T-helper 1 cell treated with Interleukin-12 subunit alpha and Interleukin-12 subunit beta and Interleukin-4 antibody, amounts not matched to agents 30 μg/mL and 1 μg/mL, for 36 hours (primary cell): ENCODE measurements around the gene CYP4B1.
"Not testable (repeated sequence)": the region's sequence is repeated elsewhere in the genome, so short reads cannot be mapped to it uniquely, and the experiment has no call there.

Experiments used
- H3K27ac Mint-ChIP-seq: one replicate; pipeline ENCODE4 v1.8.0; 2021; ENCODE audit warnings: mild to moderate bottlenecking, mixed read lengths
- H3K27me3 Mint-ChIP-seq: one replicate; pipeline ENCODE4 v1.8.0; 2021; ENCODE audit warnings: low read depth, mixed read lengths
- H3K36me3 Mint-ChIP-seq: one replicate; pipeline ENCODE4 v1.8.0; 2021; ENCODE audit warnings: low read depth, mixed read lengths
- H3K4me1 Mint-ChIP-seq: one replicate; pipeline ENCODE4 v1.8.0; 2021; ENCODE audit warnings: low read depth, mixed read lengths
- H3K4me3 Mint-ChIP-seq: one replicate; pipeline ENCODE4 v1.8.0; 2021; ENCODE audit warnings: mild to moderate bottlenecking, moderate library complexity, mixed read lengths
- H3K9me3 Mint-ChIP-seq: one replicate; pipeline ENCODE4 v1.8.0; 2021; ENCODE audit warnings: mixed read lengths

CYP4B1 gene

DNA sequence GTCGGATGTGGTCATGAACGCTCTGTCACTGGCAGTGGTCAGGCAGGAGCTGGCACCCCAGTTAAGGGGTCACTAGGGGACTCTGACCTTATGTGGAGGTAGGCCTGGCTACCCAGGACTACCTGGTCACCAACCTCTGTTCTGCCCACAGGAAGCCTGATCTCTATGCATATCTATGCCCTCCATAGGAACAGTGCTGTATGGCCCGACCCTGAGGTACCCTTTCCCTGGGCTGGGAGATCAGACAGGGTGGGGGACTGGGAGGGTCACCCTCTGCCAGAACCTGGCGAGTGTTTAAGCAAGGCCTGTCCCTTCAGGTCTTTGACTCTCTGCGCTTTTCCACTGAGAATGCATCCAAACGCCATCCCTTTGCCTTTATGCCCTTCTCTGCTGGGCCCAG is 19.0 kb downstream of the CYP4B1 start:
- Mint-ChIP-seq H3K27me3 (no peaks in the 10 kb centered on the region), H3K9me3 (no peaks in the 10 kb centered on the region), H3K27ac (no peak overlapping the region), H3K36me3 (no peaks in the 10 kb centered on the region), H3K4me3 (no peak overlapping the region), H3K4me1 (no peaks in the 10 kb centered on the region)

DNA sequence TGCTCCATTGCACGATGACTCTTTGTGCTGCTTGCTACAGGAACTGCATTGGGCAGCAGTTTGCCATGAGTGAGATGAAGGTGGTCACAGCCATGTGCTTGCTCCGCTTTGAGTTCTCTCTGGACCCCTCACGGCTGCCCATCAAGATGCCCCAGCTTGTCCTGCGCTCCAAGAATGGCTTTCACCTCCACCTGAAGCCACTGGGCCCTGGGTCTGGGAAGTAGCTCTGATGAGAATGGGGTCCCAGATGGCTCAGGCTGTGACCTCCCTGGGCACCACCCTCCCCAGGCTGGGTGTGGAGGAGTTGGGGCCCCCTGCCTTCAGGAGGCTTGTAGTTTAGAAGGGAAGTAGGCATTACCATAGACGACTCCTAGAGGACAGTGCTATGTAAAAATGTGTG is 19.7 kb downstream of the CYP4B1 start:
- H3K36me3 Mint-ChIP-seq, result no peaks in the 10 kb centered on the region
- no peak overlapping the region for H3K27ac Mint-ChIP-seq
- H3K4me1 Mint-ChIP-seq, result no peaks in the 10 kb centered on the region
- H3K9me3 Mint-ChIP-seq, result no peaks in the 10 kb centered on the region
- H3K4me3 Mint-ChIP-seq, result no peak overlapping the region
- H3K27me3 Mint-ChIP-seq, result no peaks in the 10 kb centered on the region

DNA sequence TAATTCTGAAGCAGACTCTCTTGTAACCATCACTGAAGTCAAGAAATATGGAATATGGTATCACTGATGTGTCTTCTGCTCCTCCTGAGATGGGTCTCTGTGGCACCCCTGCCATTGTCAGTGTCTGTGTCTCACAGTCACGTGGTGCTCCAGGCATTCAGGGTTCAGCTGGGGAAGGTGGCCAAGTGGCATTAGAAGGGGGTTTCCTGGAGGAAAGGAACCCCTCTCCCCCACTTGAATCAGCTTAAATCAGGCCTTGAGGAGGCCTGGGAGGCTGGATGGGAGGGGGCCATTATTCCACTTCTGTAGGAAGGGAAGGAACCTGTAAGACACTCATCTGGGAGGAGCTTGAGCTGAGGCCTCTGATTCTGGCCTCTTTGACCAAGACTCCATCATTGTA is 20.5 kb downstream of the CYP4B1 start:
- H3K4me3 Mint-ChIP-seq, result no peak overlapping the region
- no peak overlapping the region for H3K27ac Mint-ChIP-seq
- H3K4me1 Mint-ChIP-seq, result no peaks in the 10 kb centered on the region
- H3K36me3 Mint-ChIP-seq, result no peaks in the 10 kb centered on the region
- H3K27me3 Mint-ChIP-seq, result no peaks in the 10 kb centered on the region
- H3K9me3 Mint-ChIP-seq, result no peaks in the 10 kb centered on the region

DNA sequence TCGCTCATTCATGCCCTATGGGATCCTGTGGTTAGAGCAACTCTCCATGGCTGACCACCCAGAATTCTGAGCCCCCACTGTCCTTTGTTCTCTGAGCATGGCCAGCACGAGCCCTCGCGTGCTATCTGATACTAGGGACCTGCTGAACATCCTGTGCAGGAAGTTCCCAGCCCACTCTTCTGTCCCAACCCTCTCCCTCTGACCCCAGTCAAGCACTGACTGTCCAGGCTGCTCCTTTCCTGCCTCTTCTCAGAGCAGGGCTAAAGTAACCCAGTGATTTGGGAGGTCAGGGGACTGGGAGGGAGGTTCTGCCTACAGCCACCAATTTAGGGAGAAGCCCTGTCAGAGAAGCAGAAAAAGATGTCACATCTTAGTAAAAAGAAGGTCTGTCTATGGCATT is 21.2 kb downstream of the CYP4B1 start:
- Mint-ChIP-seq H3K4me3 (no peak overlapping the region), H3K27me3 (no peaks in the 10 kb centered on the region), H3K9me3 (no peaks in the 10 kb centered on the region), H3K36me3 (no peaks in the 10 kb centered on the region), H3K4me1 (no peaks in the 10 kb centered on the region), H3K27ac (no peak overlapping the region)

DNA sequence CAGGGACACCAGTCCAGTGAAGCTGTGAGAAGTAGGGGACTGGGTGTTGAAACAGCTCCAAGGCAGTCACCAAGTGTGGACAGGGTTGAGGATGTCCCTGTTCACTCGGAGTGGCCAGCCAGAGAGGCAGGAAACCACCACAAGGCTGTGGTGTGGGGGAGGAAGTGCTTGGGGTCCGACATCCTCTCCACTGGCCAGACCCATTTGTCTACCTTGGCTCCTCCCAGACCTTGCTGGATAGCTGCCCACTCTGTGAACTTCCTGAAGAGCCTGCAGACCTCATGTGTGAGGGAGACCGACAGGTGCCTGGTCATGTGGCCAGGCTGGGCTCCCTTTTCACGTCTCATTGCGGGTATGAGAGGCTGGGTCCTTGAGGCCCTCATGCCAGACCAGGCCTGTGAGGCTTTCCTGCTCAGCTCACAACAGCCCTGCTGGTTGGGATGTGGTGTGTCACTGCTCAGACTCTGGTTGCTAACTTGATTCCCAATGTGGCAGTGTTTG is 21.8 kb downstream of the CYP4B1 start:
- H3K4me3 Mint-ChIP-seq, result no peak overlapping the region

DNA sequence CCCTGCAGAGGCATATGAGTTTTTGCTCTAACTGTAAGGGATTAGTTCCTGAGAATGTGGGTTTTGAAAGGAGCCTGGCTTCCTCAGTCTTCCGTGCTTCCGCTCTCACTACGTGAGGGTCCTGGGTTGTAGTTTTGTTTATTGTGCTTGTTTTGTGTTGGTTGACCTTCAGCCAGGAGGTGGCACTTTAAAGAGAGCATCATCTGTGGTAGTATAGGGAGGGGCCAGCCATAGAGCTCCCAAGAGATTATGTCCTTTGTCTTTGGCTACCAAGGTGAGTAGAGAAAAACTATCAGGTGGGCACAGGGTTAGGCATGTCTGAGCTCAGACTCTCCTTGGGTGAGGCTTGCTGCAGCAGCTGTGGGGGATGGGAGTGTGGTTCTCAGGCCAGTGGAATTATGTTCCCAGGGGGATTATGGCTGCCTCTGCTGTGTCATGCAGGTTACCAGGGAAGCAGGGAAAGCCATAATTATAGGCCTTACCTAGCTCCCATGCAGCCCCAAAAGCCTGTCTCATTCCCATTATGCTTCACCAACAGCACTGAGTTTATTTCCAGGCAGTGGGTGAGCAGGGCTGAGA is 23.5 kb downstream of the CYP4B1 start:
- no peak overlapping the region for H3K27ac Mint-ChIP-seq
- no peaks in the 10 kb centered on the region for H3K9me3 Mint-ChIP-seq
- no peak overlapping the region for H3K4me3 Mint-ChIP-seq
- H3K4me1 Mint-ChIP-seq, result no peaks in the 10 kb centered on the region
- H3K36me3 Mint-ChIP-seq, result no peaks in the 10 kb centered on the region
- H3K27me3 Mint-ChIP-seq, result peaks cover 7% of the 10 kb centered on the region

More for the DNA sequence above, 21.8 kb downstream of the CYP4B1 start:
- Mint-ChIP-seq H3K27me3 (no peaks in the 10 kb centered on the region), H3K9me3 (no peaks in the 10 kb centered on the region), H3K36me3 (no peaks in the 10 kb centered on the region), H3K27ac (no peak overlapping the region), H3K4me1 (no peaks in the 10 kb centered on the region)

DNA sequence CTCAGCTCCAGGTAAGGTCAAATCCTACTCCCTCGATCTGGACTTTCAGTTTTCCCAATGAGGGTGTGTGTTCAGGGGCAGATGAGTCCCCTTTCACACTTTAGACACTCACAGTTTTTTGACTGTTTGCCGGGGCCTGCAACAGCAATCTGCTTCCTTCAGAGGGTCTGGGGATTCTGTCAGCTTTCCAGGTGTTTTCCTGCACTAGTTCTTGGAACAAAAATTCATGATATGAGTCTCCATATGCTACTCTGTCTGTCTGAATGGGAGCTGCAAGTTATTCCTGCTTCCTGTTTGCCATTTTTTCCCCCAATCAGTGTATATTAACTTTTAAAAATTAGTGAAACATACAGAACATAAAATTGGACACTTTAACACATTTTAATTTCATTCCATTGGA is 24.3 kb downstream of the CYP4B1 start:
- peaks cover 13% of the 10 kb centered on the region for H3K27me3 Mint-ChIP-seq
- H3K4me1 Mint-ChIP-seq, result no peaks in the 10 kb centered on the region
- H3K27ac Mint-ChIP-seq, result no peak overlapping the region
- H3K9me3 Mint-ChIP-seq, result no peaks in the 10 kb centered on the region
- H3K36me3 Mint-ChIP-seq, result no peaks in the 10 kb centered on the region
- no peak overlapping the region for H3K4me3 Mint-ChIP-seq

DNA sequence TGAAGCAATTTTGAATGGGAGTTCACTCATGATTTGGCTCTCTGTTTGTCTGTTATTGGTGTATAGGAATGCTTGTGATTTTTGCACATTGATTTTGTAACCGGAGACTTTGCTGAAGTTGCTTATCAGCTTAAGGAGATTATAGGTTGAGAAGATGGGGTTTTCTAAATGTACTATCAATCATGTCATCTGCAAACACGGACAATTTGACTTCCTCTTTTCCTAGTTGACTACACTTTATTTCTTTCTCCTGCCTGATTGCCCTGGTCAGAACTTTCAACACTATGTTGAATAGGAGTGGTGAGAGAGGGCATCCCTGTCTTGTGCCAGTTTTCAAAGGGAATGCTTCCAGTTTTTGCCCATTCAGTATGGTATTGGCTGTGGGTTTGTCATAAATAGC is 28.0 kb downstream of the CYP4B1 start:
- H3K4me3 Mint-ChIP-seq, H3K9me3 Mint-ChIP-seq, H3K36me3 Mint-ChIP-seq, H3K4me1 Mint-ChIP-seq, H3K27ac Mint-ChIP-seq: not testable (repeated sequence)
- peaks cover 20% of the 10 kb centered on the region for H3K27me3 Mint-ChIP-seq

DNA sequence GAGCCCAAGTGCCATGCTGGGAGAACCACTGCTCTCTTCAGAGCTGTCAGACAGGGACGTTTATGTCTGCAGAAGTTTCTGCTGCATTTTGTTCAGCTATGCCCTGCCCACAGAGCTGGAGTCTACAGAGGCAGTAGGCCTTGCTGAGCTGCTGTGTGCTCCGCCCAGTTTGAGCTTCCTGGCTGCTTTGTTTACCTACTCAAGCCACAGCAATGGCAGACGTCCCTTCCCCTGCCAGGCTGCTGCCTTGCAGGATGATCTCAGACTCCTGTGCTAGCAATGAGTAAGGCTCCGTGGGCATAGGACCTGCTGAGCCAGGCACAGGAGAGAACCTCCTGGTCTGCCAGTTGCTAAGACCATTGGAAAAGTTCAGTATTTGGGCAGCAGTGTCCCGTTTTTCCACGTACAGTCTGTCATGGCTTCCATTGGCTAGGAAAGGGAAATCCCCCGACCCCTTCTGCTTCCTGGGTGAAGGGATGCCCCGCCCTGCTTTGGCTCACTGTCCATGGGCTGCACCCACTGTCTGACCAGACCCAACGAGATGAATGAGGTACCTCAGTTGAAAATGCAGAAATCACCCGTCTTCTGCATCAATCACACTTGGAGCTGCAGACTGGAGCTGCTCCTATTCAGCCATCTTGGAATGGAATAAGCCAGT is 31.9 kb downstream of the CYP4B1 start:
- Mint-ChIP-seq H3K9me3 (no peaks in the 10 kb centered on the region), H3K4me1 (no peaks in the 10 kb centered on the region), H3K27ac (no peak overlapping the region), H3K27me3 (peaks cover 20% of the 10 kb centered on the region), H3K4me3 (no peak overlapping the region), H3K36me3 (no peaks in the 10 kb centered on the region)

DNA sequence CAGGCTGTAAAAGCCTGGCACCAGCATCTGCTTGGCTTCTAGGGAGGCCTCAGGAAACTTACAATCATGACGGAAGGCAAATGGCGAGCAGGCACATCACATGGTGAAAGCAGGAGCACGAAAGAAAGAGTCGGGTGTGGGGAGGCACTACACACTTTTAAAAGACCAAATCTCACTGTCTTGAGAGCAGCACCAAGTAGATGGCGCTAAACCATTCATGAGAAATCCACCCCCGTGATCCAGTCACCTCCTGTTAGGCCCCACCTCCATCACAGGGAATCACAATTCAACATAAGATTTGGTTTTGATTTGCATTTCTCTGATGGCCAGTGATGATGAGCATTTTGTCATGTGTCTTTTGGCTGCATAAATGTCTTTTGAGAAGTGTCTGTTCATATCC is 36.6 kb downstream of the CYP4B1 start:
- not testable (repeated sequence) for H3K27me3 Mint-ChIP-seq, H3K4me3 Mint-ChIP-seq, H3K9me3 Mint-ChIP-seq, H3K4me1 Mint-ChIP-seq, H3K27ac Mint-ChIP-seq, H3K36me3 Mint-ChIP-seq

DNA sequence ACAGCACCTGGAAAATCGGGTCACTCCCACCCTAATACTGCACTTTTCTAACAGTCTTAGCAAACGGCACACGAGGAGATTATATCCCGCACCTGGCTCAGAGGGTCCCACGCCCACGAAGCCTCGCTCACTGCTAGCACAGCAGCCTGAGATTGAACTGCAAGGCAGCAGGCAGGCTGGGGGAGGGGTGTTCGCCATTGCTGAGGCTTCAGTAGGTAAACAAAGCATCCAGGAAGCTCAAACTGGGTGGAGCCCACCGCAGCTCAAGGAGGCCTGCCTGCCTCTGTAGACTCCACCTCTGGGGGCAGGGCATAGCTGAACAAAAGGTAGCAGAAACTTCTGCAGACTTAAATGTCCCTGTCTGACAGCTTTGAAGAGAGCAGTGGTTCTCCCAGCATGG is 47.5 kb downstream of the CYP4B1 start:
- not testable (repeated sequence) for H3K27ac Mint-ChIP-seq, H3K36me3 Mint-ChIP-seq, H3K4me3 Mint-ChIP-seq, H3K4me1 Mint-ChIP-seq, H3K9me3 Mint-ChIP-seq
- peaks cover 14% of the 10 kb centered on the region for H3K27me3 Mint-ChIP-seq

DNA sequence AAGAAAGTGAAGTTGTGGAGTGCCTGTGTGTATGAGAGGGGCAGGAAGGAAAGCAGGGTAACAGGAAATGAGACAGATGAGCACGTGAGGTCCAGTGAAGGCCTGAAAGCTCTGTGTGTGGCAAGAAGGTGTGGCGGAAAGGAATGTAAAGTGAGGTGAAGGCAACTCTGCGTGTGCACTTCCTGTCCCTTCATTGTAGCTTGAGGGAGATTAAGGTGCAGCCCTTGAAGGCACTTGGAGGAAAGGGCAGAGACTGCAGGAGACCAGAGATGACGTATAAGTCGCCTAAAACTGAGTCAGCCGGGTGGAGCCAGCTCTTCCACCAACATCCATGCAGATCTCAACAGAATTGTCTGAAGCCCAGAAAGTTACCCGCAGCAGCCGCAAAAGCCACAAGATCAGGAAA is 58.8 kb downstream of the CYP4B1 start:
- not testable (repeated sequence) for H3K4me3 Mint-ChIP-seq, H3K4me1 Mint-ChIP-seq, H3K27me3 Mint-ChIP-seq, H3K9me3 Mint-ChIP-seq, H3K27ac Mint-ChIP-seq, H3K36me3 Mint-ChIP-seq

DNA sequence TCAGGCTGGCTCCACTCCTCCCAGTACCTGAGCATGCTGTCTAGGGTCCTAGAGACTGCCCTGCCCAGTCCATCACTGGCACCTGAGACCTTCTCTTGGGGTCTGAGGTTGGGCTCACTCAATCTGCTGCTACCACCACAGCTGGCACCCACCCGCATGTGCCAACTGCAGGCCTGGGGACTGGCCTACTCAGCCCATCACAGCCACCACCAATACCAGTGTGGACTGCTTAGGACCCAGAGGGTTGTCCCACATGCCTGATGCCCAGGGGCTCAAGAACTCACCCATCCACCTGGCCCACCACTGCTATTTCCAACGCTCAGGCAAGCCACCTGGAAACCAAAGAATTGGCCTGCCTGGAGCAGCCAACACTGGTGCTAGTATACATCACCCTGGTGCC is 63.5 kb downstream of the CYP4B1 start:
- H3K27ac Mint-ChIP-seq, result no peak overlapping the region
- H3K4me3 Mint-ChIP-seq, result no peak overlapping the region
- peaks cover 5% of the 10 kb centered on the region for H3K4me1 Mint-ChIP-seq
- H3K27me3 Mint-ChIP-seq, result peaks cover 2% of the 10 kb centered on the region
- H3K36me3 Mint-ChIP-seq, result no peaks in the 10 kb centered on the region
- H3K9me3 Mint-ChIP-seq, result peaks cover 9% of the 10 kb centered on the region
